NCI-H774 (cell line): ENCODE data around the gene LZTR1.

ENCODE experiments used
- DNase-seq: peaks from one replicate; lab custom pipeline; 2025; lab: John Stamatoyannopoulos, UW

LZTR1 gene

DNA sequence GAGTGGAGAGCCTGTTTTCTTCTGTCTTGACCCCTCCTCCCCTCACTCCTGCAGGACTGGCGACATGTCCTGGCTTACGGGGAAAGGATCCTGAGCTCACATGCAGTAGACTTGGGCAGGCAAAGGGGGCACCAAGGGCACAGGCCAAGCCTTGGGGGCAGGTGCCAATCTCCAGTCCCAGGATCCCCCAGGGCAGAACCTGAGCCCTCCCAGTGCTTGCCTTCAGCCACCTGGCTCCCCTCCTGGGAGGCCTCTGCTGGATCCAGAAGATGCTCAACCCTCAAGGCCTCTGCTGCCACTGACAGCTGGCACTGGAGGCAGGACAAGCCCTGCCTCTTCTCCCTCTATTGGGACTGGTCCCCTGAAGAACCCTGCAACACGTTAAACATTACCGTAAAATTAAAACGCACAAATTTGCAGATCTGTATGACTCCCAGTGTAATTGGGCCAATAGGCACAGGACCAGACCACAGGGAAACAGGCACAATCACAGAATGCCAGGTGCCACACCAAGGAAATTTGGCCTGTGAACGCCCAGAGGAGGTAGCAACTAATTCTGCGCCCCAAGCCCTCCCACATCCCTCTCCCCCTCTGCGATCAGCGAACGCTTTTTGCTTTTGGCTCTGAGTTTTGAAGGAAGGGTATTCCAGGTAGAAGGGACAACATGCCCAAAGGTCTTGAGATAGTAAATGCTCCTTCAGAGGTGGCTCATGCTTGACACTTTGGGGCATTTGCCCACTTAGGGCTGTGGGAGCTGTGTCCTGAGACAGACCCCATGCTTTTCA lies 967 bp upstream of the LZTR1 start:
- DNase-seq: no peak

DNA sequence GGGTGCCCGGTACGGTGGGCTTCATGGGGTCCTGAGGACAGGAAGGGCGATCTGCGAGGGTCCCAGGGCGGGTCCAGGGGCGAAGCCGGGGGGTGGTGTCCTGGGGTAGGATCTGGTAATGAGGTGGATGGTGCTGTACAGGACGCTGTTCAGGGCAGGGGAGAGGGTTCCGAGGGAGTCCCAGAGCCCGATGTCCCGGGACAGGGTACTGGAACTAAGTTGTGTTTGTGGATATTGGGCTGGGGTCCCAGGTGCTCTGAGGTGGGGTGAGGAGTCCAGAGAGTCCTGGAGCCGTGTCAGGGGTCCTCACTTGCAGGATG lies 426 bp downstream of the LZTR1 start:
- no peak for DNase-seq

DNA sequence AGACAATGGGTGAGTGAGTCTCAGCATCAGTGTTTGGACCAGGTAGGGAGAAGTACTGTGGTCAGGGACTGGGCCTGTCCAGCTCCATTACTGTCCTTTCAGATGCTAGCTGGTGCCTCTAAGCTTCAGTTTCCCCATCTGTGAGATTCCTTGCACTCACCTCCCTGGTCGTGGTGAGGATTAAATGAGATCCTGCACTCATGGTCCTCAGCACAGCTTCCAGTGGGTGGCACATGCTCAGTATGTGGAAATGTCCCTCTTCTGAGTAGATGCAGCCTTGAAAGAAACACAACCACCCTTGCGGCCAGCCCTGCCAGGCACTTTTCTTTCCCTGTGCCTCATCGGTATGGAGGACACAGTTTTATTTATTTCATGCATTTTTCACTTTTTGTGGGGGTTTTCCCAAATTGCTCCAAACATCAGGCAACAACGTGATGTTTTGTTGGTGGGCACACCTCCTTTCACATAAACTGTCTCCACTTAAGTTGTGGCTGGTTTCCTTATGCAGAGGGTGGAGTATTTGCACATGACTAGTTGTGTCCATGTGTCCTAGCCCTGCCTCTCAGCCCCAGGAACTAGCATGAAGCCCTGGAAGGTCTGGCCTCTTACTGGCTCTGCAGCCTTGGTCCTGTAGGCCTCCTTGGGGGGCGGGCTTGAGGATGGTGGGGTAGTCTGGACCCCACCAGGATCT lies 1.1 kb downstream of the LZTR1 start:
- no peak for DNase-seq

DNA sequence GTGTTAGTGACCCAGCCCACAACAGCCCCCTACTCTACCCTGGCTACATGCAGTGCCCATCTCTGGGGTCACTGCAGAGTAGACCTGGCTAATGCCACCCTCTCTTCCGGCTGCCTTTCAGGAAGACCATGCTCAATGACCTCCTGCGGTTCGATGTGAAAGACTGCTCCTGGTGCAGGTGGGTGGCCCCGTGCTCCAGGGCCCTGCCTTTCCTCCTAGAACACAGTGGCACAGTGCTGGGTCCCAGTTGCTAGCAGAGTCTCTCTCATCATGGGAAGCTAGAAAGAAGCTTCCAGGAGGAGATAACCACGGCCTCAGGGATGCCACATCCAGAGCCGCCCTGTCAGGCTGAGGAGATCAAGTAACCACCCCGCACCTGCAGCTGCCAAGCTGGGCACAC lies 3.6 kb downstream of the LZTR1 start:
- DNase-seq: no peak

DNA sequence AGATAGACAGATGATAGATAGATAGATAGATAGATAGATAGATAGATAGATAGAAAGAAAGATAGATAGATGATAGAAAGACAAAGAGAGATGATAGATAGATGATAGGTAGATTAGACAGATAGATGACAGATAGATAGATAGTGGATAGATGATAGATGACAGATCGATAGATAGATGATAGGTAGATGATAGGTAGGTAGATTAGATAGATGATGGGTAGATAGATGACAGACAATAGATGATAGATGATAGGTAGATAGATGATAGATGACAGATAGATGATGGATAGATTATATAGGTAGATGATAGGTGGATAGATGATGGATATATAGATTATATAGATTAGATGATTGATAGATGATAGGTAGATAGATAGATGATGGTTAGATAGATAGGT lies 4.3 kb downstream of the LZTR1 start:
- DNase-seq: no peak

DNA sequence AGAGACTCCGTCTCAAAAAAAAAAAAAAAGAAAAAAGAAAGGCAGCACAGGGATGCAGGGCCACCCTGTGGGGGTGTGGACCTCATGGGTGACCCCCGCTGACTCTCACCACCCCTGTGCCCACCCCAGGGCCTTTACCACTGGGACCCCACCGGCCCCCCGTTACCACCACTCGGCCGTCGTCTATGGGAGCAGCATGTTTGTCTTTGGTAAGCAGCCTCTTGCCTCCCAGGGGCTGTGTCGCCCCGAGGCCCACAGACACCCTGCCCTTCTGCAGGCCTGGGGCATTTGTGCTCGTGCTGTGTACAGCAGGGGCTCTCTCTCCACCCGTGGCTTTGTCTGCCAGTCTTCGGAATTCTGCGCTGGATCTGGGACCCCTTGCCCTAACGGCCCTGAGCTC lies 5.3 kb downstream of the LZTR1 start:
- no peak for DNase-seq

DNA sequence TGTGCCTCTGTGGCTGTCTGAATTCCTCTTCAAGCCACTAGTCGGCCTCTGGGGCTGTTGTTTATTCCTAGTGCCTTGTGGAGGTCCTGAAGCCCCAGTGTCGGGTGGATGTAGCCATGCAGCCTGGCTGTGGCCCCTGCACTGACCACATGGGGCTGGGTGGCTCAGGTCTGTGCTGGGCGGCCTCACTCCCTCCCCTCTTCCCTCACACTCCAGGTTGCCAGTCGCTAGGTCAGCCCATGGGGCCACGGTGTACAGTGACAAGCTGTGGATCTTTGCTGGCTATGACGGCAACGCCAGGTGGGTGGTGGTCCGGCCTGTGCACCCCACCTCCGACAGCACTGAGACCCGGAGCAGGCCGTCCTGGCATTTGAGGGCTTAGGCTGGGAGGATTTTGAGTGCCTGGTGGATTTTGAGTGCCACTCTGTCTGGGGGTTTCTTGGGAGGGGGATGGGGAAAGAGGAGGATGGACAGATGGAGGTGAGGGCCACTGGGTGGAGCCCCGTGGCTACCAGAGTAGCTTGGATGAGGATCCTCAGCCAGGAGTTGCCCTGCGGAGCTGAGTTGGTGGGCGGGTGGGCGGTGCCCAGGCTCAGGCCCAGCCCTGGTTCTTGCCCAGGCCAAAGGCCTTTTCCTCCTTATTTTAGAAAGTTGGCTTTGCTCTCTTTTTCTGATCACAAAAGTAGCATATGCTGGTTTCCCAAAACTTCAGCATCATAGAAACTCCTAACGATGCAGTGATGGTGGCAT lies 6.7 kb downstream of the LZTR1 start:
- DNase-seq: no peak

DNA sequence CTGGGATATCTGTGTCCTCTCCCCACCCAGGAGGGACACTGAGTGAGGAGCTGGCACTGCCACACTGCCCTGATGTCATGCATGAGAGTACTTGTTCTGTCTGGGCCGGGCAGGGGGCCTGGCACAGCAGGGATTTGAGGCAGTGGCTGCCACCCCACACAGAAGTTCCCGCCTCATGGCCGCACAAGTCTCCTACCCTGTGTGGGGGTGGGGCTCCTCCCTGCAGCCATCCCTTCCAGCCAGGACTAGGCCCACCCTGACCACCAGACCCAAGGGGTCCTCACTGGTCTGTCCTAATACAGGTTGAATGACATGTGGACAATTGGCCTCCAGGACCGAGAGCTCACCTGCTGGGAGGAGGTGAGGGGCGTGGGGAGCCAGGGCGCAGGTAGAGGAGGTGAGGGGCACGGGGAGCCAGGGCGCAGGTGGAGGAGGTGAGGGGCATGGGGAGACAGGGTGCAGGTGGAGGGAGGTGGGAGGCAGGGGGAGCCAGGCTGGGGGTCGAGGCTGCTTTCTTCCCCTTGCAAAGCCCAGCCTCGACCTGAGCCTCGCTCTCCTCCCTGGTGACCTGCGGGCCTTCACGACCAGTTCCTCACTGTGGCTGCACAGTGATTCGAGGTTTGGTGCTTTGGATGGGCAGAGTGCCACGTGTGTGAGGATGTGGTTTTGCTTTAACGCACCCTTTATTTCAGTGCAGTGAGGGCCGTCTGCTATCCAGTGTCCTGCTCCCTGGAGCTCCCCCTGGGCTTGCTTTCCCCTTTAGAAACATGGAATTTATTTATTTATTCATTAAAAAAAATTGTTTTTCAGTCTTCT lies 7.4 kb downstream of the LZTR1 start:
- no peak for DNase-seq

DNA sequence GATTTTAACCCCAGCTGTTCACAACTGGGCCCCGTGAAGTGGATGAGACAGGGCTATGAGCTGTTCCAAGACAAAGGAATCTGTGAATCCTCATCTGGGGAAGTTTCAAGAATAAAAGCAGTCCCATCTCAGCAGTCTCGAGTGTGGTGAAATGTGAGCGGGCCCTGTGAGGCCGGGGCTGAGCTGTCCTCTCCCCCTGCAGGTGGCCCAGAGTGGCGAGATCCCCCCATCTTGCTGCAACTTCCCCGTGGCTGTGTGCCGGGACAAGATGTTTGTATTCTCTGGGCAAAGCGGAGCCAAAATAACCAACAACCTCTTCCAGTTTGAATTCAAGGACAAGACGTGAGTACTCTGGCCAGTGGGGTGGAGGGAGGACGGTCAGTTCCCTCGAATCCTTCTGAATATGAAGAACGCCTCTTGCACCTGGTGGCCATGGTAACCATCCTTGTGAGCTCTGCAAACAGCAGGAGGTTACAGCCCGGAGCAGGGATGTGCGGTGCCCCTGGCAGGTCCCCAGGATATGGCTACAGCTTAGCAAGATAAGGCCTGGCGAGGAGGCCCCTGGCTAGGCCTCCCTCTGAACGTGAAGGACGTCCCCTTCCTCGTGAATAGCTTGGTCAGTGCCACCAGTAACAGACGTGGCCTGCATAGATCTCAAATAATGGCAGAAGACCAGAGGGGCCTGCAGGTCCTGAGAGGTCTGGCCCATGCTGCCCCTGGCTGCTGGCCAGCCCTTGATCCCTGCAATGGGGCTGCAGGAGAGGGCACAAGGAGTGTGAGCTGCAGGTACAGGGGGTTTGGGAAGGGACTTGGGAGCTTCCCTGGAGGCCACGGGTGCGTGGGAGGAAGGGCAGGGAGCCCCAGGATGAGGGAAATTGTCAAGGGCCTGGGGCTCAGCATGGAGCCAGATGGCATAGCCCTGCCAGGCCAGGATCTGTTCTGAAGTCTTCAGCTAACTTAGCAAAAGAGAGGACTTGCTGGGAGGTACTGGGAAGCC lies 8.4 kb downstream of the LZTR1 start:
- no peak for DNase-seq

DNA sequence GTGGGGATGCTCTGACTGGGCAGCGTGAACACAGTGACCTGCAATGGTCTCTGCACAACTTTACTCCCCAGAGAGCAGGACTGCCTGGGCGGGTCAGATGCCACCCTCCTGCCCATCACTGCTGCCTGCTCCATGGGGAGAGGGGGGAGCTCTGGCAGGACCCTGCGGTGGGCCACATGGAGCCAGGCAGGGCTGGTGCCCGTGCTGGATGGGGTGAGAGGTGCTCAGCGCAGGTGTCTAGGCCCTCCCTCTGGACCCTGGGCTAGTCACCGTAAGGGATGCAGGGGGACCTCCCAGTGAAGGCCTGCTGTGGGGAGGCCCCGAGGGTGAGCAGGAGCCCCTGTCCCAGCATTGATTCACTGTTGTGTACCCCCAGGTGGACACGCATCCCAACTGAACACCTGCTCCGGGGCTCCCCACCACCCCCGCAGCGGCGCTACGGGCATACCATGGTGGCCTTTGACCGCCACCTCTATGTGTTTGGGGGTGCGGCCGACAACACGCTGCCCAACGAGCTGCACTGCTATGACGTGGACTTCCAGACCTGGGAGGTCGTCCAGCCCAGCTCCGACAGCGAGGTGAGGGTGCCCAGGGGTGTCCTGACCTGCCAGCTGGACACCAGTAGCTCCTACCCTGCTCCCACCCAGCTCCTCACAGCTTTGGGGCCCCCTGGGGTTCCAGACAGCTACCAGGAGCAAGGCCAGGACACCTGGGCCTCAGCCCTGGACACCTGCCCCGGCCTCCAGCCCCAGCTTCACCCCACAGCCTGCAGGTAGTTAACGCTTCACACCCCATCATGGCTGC lies 9.4 kb downstream of the LZTR1 start:
- DNase-seq: no peak

DNA sequence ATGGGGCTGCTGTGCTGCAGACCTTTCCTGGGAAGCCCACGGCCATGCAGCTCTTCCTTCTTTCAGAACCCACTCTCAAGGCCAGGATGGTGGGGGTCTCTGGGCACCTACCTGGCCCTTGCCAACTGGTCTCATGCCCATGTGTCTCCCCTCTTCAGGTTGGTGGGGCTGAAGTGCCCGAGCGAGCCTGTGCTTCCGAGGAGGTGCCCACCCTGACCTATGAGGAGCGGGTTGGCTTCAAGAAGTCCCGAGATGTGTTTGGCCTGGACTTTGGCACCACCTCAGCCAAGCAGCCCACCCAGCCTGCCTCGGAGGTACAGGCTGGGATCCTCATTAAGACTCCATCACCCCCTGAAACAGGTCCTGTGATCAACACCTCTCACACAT lies 10.0 kb downstream of the LZTR1 start:
- no peak for DNase-seq

DNA sequence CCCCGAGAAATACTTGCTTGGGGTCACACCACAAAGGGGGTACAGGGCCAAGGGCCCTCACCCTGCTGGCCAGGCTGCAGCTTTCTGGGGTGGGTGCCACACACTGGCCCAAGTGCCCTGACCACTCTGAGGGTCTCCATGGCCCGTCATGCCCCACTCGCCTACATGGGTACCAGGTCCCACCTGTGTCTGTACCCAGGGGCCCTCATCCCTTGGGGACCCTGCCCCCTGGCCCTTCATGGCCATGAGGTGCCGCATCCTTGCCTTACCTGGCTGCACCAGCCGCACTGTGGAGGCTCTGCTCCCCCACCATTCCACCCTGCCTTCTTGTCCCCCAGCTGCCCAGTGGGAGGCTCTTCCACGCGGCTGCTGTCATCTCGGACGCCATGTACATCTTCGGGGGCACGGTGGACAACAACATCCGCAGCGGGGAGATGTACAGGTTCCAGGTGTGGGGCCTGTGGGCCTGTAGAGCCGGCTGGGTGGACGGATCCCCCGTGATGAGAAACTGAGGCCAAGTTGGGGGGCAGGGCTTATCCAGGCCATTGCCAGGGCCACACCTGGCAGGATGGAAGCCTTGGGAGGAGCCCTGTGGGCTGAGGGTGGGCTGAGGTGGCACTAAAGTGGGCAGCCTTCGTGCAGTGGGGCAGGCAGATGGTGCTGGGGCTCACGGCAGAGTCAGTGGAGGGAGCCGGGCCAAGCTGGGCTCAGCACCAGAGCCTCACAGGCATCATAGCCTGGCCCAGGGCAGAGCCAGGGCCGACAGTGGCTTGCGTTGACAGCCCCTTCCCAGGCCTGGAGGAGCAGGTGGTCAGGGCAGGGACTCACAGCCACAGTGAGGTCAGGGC lies 10.6 kb downstream of the LZTR1 start:
- no peak for DNase-seq

DNA sequence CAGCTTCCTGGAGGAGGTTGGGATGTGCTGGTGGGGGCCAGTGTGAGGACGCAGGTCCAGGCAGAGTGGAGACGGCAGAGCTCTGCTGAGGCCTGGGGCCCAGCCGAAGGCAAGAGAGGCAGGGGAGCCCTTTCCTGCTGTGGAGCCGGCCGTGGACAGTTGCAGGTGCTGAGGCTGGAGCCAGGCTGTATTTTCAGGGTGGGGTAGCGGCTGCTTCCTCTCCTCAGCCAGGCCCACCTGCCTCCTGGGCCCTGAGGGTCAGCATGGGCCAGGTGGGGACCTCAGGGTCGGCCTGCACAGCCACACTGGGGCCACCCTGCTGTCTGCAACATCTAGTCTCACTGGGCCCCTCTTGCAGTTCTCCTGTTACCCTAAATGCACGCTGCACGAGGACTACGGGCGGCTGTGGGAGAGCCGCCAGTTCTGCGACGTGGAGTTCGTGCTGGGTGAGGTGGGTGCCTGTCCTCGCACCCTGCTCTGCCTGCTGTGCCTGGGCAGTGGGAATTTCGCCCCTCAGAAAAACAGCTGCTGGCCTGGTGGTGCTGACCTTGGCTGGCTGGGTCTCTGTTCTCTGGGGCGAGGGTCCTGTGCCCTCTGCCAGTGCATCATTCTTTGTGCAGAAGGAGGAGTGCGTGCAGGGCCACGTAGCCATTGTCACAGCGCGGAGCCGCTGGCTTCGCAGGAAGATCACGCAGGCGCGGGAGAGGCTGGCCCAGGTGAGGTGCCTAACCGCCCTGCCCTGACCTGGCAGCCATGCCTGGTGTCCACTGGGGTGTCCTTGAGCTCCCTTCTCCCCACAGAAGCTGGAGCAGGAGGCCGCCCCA lies 11.4 kb downstream of the LZTR1 start:
- no peak for DNase-seq

DNA sequence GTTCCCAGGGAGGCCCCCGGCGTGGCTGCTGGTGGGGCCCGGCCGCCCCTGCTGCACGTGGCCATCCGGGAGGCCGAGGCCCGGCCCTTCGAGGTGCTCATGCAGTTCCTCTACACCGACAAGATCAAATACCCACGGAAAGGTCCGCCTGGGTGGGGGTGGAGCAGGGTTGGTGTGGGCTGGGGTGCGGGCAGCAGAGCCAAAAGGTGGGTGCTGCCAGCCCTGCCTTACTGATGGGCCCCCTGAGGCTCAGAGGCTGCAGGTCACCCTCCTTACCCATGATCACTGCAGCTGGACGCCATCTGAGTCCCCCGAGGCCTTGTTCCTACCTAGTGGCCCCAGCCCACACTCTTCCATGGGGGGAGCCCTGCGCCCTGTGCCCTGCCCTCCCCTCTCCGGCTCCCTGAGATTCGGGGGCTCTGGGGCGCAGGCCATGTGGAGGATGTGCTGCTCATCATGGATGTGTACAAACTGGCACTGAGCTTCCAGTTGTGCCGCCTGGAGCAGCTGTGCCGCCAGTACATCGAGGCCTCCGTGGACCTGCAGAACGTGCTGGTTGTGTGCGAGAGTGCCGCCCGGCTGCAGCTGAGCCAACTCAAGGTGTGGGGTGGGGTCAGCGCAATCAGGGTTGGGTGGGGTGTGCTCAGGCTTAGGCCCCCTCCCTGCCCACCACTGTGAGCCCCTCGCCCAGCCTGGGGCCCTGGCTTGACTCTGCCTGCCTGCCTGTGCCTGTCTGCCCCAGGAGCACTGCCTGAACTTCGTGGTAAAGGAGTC lies 12.2 kb downstream of the LZTR1 start:
- DNase-seq: no peak

DNA sequence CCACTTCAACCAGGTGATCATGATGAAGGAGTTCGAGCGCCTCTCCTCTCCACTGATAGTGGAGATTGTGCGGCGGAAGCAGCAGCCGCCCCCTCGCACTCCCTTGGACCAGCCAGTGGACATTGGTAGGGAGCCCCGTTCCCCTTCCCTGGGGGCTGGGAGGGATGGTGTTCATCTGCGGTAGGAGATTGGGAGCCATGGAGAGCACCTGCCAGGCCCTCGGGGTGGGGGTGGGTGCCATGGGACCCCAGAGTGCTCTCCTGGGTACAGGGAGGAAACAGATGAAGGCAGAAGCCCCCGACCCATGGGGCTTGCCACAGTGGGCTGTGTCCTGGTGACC lies 12.8 kb downstream of the LZTR1 start:
- DNase-seq: no peak

DNA sequence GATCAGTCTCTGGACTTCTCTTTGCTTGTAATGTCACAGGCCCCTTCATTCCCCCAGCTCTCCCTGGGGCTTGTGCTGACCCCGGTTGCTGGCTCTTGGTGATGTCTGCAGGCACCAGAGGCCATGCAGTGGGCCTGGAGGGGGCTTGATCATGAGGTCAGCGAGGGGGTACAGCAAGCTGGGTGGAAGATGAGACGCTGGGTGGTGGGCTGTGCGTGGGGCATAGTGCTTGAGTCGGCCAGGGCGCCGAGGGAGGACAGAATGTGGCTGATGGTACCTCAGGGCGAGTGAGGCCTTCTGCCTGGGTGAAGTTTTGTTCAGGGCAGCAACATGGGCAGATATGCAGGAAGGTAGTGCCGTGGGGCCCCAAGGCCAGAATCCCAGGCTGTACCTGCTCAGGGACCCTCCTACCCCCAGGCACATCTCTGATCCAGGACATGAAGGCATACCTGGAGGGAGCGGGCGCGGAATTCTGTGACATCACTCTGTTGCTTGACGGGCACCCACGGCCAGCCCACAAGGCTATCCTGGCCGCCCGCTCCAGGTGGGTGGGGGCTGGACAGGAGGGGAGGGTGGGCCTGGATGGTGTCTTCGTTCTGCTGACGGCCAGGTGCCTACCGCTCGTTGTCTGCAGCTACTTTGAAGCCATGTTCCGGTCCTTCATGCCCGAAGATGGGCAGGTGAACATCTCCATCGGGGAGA lies 13.4 kb downstream of the LZTR1 start:
- no peak for DNase-seq

DNA sequence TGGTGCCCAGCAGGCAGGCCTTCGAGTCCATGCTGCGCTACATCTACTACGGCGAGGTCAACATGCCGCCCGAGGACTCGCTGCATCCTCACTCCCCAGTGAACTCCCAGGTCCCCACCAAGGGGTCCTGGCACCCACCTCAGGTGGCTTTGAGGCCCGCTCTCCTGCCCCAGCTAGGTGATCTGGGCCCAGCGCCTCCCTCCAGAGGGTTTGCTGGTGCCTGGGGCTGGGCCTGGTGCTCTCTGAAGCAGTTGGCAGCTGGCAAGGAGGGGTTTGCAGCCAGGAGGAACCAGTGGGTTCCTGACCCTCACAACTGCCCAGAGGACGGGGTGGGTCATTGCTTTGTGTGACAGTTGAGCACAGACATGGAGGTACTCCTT lies 13.9 kb downstream of the LZTR1 start:
- no peak for DNase-seq
